Endothelial cell of umbilical vein (primary cell): ENCODE results near the gene LOXHD1. TPM values are rescaled to one million over a fixed set of nuclear protein-coding genes. Genes with fewer than 3 reads are reported as not detected.

ENCODE experiments used
- BruUV-seq: library from RNA; stranded (reverse); fragments of 400-500 nt; replicated peaks from 2 replicates; lab custom pipeline; 2021; lab: Mats Ljungman, UMichigan
- CTCF ChIA-PET: fragments of 300-600, 350-600 bp; sonication (Branson Sonifier 250); formaldehyde crosslinking; loops from one replicate; lab custom pipeline; 2021; ENCODE audit warnings: antibody characterized with exemption, inconsistent platforms; lab: Charles Lee
- POLR2A ChIA-PET: fragments of 300-600, 350-600 bp; sonication (Branson Sonifier 250); formaldehyde crosslinking; loops from one replicate; lab custom pipeline; 2021; ENCODE audit warnings: antibody characterized with exemption, inconsistent platforms; lab: Charles Lee
- DNase-seq: peaks from one replicate; pipeline ENCODE4 v3.0.0-alpha.2; 2011; ENCODE audit warnings: low read depth, low spot score
- FAIRE-seq: peaks from 2 replicates; lab custom pipeline; 2011; peaks lifted over from hg19 to GRCh38; lab: Jason Lieb, UNC
- H2AFZ ChIP-seq: 2 replicates; pipeline ENCODE4 v1.6.0; 2012; ENCODE audit warnings: low read depth, low read length, control low read depth, inconsistent platforms
- H3K27ac ChIP-seq: 2 replicates; pipeline ENCODE4 v1.5.1; 2011; ENCODE audit warnings: low read depth, mild to moderate bottlenecking, control low read depth, low read length, moderate library complexity; ENCODE audit not compliant: insufficient read depth
- H3K27me3 ChIP-seq, 2 experiments: 2 replicates each; pipeline versions ENCODE4 v1.6.0 to v1.6.1; 2011; ENCODE audit warnings: low read length in 2 of 2, mixed read lengths in 1 of 2; ENCODE audit not compliant: control insufficient read depth in 2 of 2, insufficient read depth in 2 of 2
- H3K36me3 ChIP-seq, 2 experiments: 2 replicates in 1 of 2; 3 replicates in 1 of 2; pipeline ENCODE4 v1.5.1; 2011; ENCODE audit warnings: low read length in 2 of 2, mild to moderate bottlenecking in 1 of 2, moderate library complexity in 1 of 2; ENCODE audit not compliant: control insufficient read depth in 2 of 2, insufficient read depth in 2 of 2; ENCODE audit errors: extremely low read depth in 1 of 2
- H3K4me1 ChIP-seq: 3 replicates; pipeline ENCODE4 v1.5.1; 2011; ENCODE audit warnings: mild to moderate bottlenecking, low read length; ENCODE audit not compliant: control insufficient read depth, insufficient read depth; ENCODE audit errors: extremely low read depth
- H3K4me2 ChIP-seq: 2 replicates; pipeline ENCODE4 v1.6.1; 2011; ENCODE audit warnings: low read length, control low read depth, mixed read lengths; ENCODE audit not compliant: insufficient read depth
- H3K4me3 ChIP-seq, 3 experiments: fragments of 200-600 bp in 1 of 3; sonication (generic), shearing (Covaris generic) in 1 of 3; replicated peaks in 1 of 3; 2 replicates each; pipeline ENCODE4 v1.5.1; 2011 to 2016; ENCODE audit warnings: control low read depth in 3 of 3, low read length in 3 of 3, mild to moderate bottlenecking in 2 of 3, inconsistent platforms in 1 of 3, low read depth in 1 of 3, moderate library complexity in 1 of 3; ENCODE audit not compliant: insufficient read depth in 1 of 3
- H3K79me2 ChIP-seq: 2 replicates; pipeline ENCODE4 v1.6.0; 2012; ENCODE audit warnings: low read length, inconsistent platforms; ENCODE audit not compliant: control insufficient read depth, insufficient read depth
- H3K9ac ChIP-seq: replicated peaks from 2 replicates; pipeline ENCODE3; 2011; ENCODE audit warnings: low read length, control low read depth; ENCODE audit not compliant: insufficient read depth; ENCODE audit errors: extremely low read depth
- H3K9me1 ChIP-seq: replicated peaks from 3 replicates; pipeline ENCODE4 v1.6.0; 2011; ENCODE audit warnings: mild to moderate bottlenecking, low read length; ENCODE audit not compliant: control insufficient read depth, insufficient read depth; ENCODE audit errors: extremely low read depth
- H3K9me3 ChIP-seq: replicated peaks from 2 replicates; pipeline ENCODE4 v1.5.1; 2012; ENCODE audit warnings: low read length, inconsistent platforms; ENCODE audit not compliant: control insufficient read depth, insufficient read depth
- H4K20me1 ChIP-seq: replicated peaks from 2 replicates; pipeline ENCODE3; 2011; ENCODE audit warnings: mild to moderate bottlenecking, low read length; ENCODE audit not compliant: control insufficient read depth, insufficient read depth; ENCODE audit errors: extremely low read depth
- CTCF ChIP-seq, 2 donors: IDR thresholded peaks; 1 replicate in 1 of 2; 2 replicates in 1 of 2; pipeline ENCODE4 v1.5.1; 2011; ENCODE audit warnings: low read length in 2 of 2, mild to moderate bottlenecking in 2 of 2, moderate library complexity in 2 of 2, control low read depth in 1 of 2, inconsistent platforms in 1 of 2, low read depth in 1 of 2; ENCODE audit not compliant: insufficient read depth in 1 of 2; ENCODE audit errors: extremely low read depth in 1 of 2
- EZH2 ChIP-seq: IDR thresholded peaks from 2 replicates; pipeline ENCODE4 v1.6.1; 2012; ENCODE audit warnings: borderline replicate concordance, low read depth, mild to moderate bottlenecking, moderate library complexity, low read length, inconsistent platforms; ENCODE audit not compliant: severe bottlenecking
- FOS ChIP-seq: IDR thresholded peaks from 2 replicates; pipeline ENCODE4 v1.6.1; 2011; ENCODE audit warnings: mild to moderate bottlenecking, low read length, moderate library complexity, borderline replicate concordance; ENCODE audit not compliant: insufficient read depth
- GATA2 ChIP-seq: IDR thresholded peaks from 2 replicates; pipeline ENCODE4 v1.7.0; 2011; ENCODE audit warnings: low read depth, mild to moderate bottlenecking, moderate library complexity, mixed read lengths, low read length; ENCODE audit not compliant: insufficient read length, insufficient read depth
- JUN ChIP-seq: IDR thresholded peaks from 2 replicates; pipeline ENCODE4 v1.6.1; 2011; ENCODE audit warnings: borderline replicate concordance, low read depth; ENCODE audit not compliant: insufficient read length, insufficient read depth
- MAX ChIP-seq: IDR thresholded peaks from 2 replicates; pipeline ENCODE4 v1.6.1; 2011; ENCODE audit not compliant: insufficient read depth, insufficient read length
- MYC ChIP-seq: IDR thresholded peaks from one replicate; pipeline ENCODE4 v1.6.1; 2011; ENCODE audit warnings: mild to moderate bottlenecking, low read depth, low read length
- POLR2A ChIP-seq: IDR thresholded peaks from 2 replicates; pipeline ENCODE4 v1.6.1; 2012; ENCODE audit warnings: low read depth, mild to moderate bottlenecking, control low read depth, low read length
- POLR2AphosphoS5 ChIP-seq: IDR thresholded peaks from 2 replicates; pipeline ENCODE4 v1.6.1; 2012; ENCODE audit warnings: low read depth, mild to moderate bottlenecking, control low read depth, low read length, moderate library complexity; ENCODE audit not compliant: insufficient read depth
- dilution Hi-C: fragments of 300-500 bp; cut with MboI; formaldehyde crosslinking; loops from one replicate; pipeline ENCODE4 v1.15.0; 2019; ENCODE audit warnings: low sequenced_read_pairs; ENCODE audit not compliant: extremely low pct_ligation_motif_present
- intact Hi-C: fragments of 100-400 bp; cut with micrococcal nuclease; formaldehyde crosslinking; loops from one replicate; pipeline ENCODE4 v1.10.0; 2022
- polyA plus RNA-seq, 4 experiments: library from polyadenylated mRNA; depleted of rRNA in 3 of 4; stranded (reverse) in 3 of 4; unstranded in 1 of 4; fragments of >200 nt; gene quantifications; 2 replicates each; pipeline versions ENCODE4 v1.2.1 to v1.2.3, GENCODE V29; 2011 to 2012; ENCODE audit warnings: missing spikeins in 1 of 4
- total RNA-seq: library from RNA; stranded (reverse); gene quantifications from 2 replicates; pipeline ENCODE4 v1.2.3, GENCODE V29; 2021

Gene LOXHD1
- total and polyA plus RNA-seq, 2 donors (not counting 3 experiments of a cell fraction or from before 2014, with no cell fraction given), result not detected

- H3K4me1 ChIP-seq, result no peaks in the 10 kb centered on the region
- intact Hi-C loops (no loop called here), dilution Hi-C loops (no loop called here)
- no peaks in the 10 kb centered on the region for H4K20me1 ChIP-seq
- no peak overlapping the region for H3K4me2 ChIP-seq
- no peaks in the 10 kb centered on the region for H3K79me2 ChIP-seq
- POLR2A ChIA-PET, result no interaction called here
- no peaks in the 10 kb centered on the region for H3K9me1 ChIP-seq
- BruUV-seq, result no TSS peak
- H2AFZ ChIP-seq, result no peak overlapping the region
- no peak overlapping the region for H3K9ac ChIP-seq
- no peaks in the 10 kb centered on the region for H3K27me3 ChIP-seq
- CTCF ChIA-PET, result no interaction called here
- FAIRE-seq (no peak), DNase-seq (no peak)
- H3K27ac ChIP-seq, result no peak overlapping the region
- no peak overlapping the region for H3K4me3 ChIP-seq
- no peaks in the 10 kb centered on the region for H3K9me3 ChIP-seq
- TF ChIP-seq FOS (no peak), POLR2AphosphoS5 (no peak), JUN (no peak), MAX (no peak), EZH2 (no peak)
- H3K36me3 ChIP-seq, result no peaks in the 10 kb centered on the region
Measured at GRCh38 chr18:46591783-46592391, 65.1 kb downstream of the LOXHD1 start.

GRCh38 chr18:46590103-46590502 lies 66.9 kb downstream of the LOXHD1 start:
- Histone ChIP-seq H3K4me2 (no peak overlapping the region), H2AFZ (no peak overlapping the region), H3K9ac (no peak overlapping the region), H3K4me1 (no peaks in the 10 kb centered on the region), H4K20me1 (no peaks in the 10 kb centered on the region), H3K27ac (no peak overlapping the region), H3K9me3 (no peaks in the 10 kb centered on the region), H3K9me1 (no peaks in the 10 kb centered on the region), H3K79me2 (no peaks in the 10 kb centered on the region), H3K36me3 (no peaks in the 10 kb centered on the region), H3K4me3 (no peak overlapping the region), H3K27me3 (no peaks in the 10 kb centered on the region)
- TF ChIP-seq EZH2 (no peak), MYC (no peak), JUN (no peak), MAX (no peak), GATA2 (no peak), POLR2A (no peak), POLR2AphosphoS5 (no peak), FOS (no peak), CTCF (IDR thresholded peaks at IDR 0.05; ENCODE audit: extremely low read depth in 1 of 2, insufficient read depth in 1 of 2, low read depth in 1 of 2, low read length in 2 of 2) (no peak)
- intact Hi-C loops, result no loop called here
- DNase-seq (no peak), FAIRE-seq (no peak)
- dilution Hi-C loops, result no loop called here
- BruUV-seq, result no TSS peak
- ChIA-PET POLR2A (no interaction called here), CTCF (no interaction called here)
